Activated CD4-positive, alpha-beta T cell treated with anti-CD3 and anti-CD28 coated beads, Interleukin-2, Interleukin-6, amounts not matched to agents 100 ng/mL and 50 ng/mL, durations not matched to agents 16 hours and 8 hours (primary cell): ENCODE measurements around the gene ZNF254.
A peak's percentile ranks its signal among the peaks of the same experiment; 100 is the strongest.
"Not testable (repeated sequence)": the region's sequence is repeated elsewhere in the genome, so short reads cannot be mapped to it uniquely, and the experiment has no call there.

ENCODE experiments used
- DNase-seq: peaks from one replicate; pipeline ENCODE4 v3.0.0-alpha.2; 2020

Gene ZNF254

GRCh38 chr19:24073807-24074206, 13.2 kb upstream of the ZNF254 start:
- DNase-seq, result no peak

- DNase-seq, result peak; percentile 19
These were observed 12.1 kb upstream of the ZNF254 start for GRCh38 chr19:24074720-24075454.

- not testable (repeated sequence) for DNase-seq
These were observed 11.5 kb upstream of the ZNF254 start for GRCh38 chr19:24075530-24075929.

GRCh38 chr19:24078680-24079079, 8.3 kb upstream of the ZNF254 start:
- DNase-seq, result no peak

GRCh38 chr19:24081056-24081455, 5.9 kb upstream of the ZNF254 start:
- no peak for DNase-seq

GRCh38 chr19:24098359-24098758, 11.4 kb downstream of the ZNF254 start:
- DNase-seq, result no peak

GRCh38 chr19:24099829-24100228, 12.8 kb downstream of the ZNF254 start:
- no peak for DNase-seq

- DNase-seq, result not testable (repeated sequence)
These were observed 13.6 kb downstream of the ZNF254 start for GRCh38 chr19:24100597-24100996.

- DNase-seq, result no peak
These were observed 14.6 kb downstream of the ZNF254 start for GRCh38 chr19:24101459-24102115.

- no peak for DNase-seq
These were observed 40.6 kb downstream of the ZNF254 start for GRCh38 chr19:24127601-24128000.

- no peak for DNase-seq
These were observed 53.1 kb downstream of the ZNF254 start for GRCh38 chr19:24140099-24140498.

GRCh38 chr19:24140591-24140990, 53.6 kb downstream of the ZNF254 start:
- no peak for DNase-seq

GRCh38 chr19:24141612-24142011, 54.6 kb downstream of the ZNF254 start:
- no peak for DNase-seq

GRCh38 chr19:24142771-24143170, 55.8 kb downstream of the ZNF254 start:
- no peak for DNase-seq

- no peak for DNase-seq
These were observed 72.7 kb downstream of the ZNF254 start for GRCh38 chr19:24159707-24160106.

GRCh38 chr19:24166055-24166454, 79.1 kb downstream of the ZNF254 start:
- DNase-seq, result no peak

GRCh38 chr19:24173882-24174281, 86.9 kb downstream of the ZNF254 start:
- DNase-seq, result no peak

GRCh38 chr19:24177686-24178085, 90.7 kb downstream of the ZNF254 start:
- no peak for DNase-seq

- DNase-seq, result no peak
These were observed 91.2 kb downstream of the ZNF254 start for GRCh38 chr19:24178207-24178606.
